HepG2 (cell line): ENCODE results near the gene CD7.

Experiments used
- CREB1 ChIP-seq, 2 experiments: fragments of 450-650 bp in 1 of 2; IDR thresholded peaks; 2 replicates each; pipeline ENCODE4 v1.6.1; 2016 to 2017; ENCODE audit warnings: control low read depth in 1 of 2, mild to moderate bottlenecking in 1 of 2, missing compliant biosample characterization in 1 of 2, missing genetic modification characterization in 1 of 2
- EZH2 ChIP-seq: conservative IDR thresholded peaks from 2 replicates; pipeline ENCODE4 v1.6.1; 2012; ENCODE audit warnings: mild to moderate bottlenecking, low read depth, low read length, moderate library complexity
- HHEX ChIP-seq: IDR thresholded peaks from 2 replicates; pipeline ENCODE4 v1.6.1; 2016; ENCODE audit warnings: control low read depth
- MYC ChIP-seq: sonication (generic); formaldehyde crosslinking; IDR thresholded peaks from 2 replicates; pipeline ENCODE4 v1.9.0; 2021; ENCODE audit warnings: missing genetic modification reagents, borderline replicate concordance
- TCF12 ChIP-seq, 2 experiments: fragments of 450-650 bp in 1 of 2; sonication (generic) in 1 of 2; formaldehyde crosslinking in 1 of 2; IDR thresholded peaks; 2 replicates each; pipeline versions ENCODE4 v1.6.1 to v1.8.0; 2017 to 2022; ENCODE audit warnings: antibody characterized with exemption in 1 of 2, mild to moderate bottlenecking in 1 of 2, missing genetic modification reagents in 1 of 2, moderate library complexity in 1 of 2
- ZMAT5 ChIP-seq: sonication (generic); formaldehyde crosslinking; IDR thresholded peaks from 2 replicates; pipeline ENCODE4 v1.5.0; 2020; ENCODE audit warnings: mild to moderate bottlenecking, low read depth, missing genetic modification reagents, borderline replicate concordance
- ZNF609 ChIP-seq: sonication (generic); formaldehyde crosslinking; IDR thresholded peaks from 2 replicates; pipeline ENCODE4 v1.4.0; 2020; ENCODE audit warnings: mild to moderate bottlenecking, missing genetic modification reagents, borderline replicate concordance

GRCh38 chr17:82303944-82304808 lies 13.2 kb downstream of the CD7 start:
- TF ChIP-seq ZNF609 (CRISPR knock-in tag) (no peak), ZMAT5 (CRISPR knock-in tag) (no peak), EZH2 (no peak), MYC (CRISPR knock-in tag) (no peak), TCF12 (IDR thresholded peaks at IDR 0.05) (no peak), TCF12 (CRISPR knock-in tag; IDR thresholded peaks at IDR 0.05) (no peak), HHEX (no peak), CREB1 (IDR thresholded peaks at IDR 0.05) (no peak), CREB1 (CRISPR knock-in tag; IDR thresholded peaks at IDR 0.05) (no peak)
